A673 (cell line): Measurements from ENCODE around the gene NOS3.

Source experiments
- CTCF ChIP-seq: fragments of 300-800, 200-600 bp; sonication (generic); conservative IDR thresholded peaks from 2 replicates; pipeline ENCODE4 v1.5.1; 2017; ENCODE audit warnings: low read depth, mild to moderate bottlenecking, antibody characterized with exemption, low read length, moderate library complexity, mixed read lengths
- EZH2 ChIP-seq: fragments of 200-600 bp; sonication (generic); IDR thresholded peaks from 2 replicates; pipeline ENCODE4 v1.6.1; 2017; ENCODE audit warnings: borderline replicate concordance, low read depth, mild to moderate bottlenecking, mixed read lengths, antibody characterized with exemption, low read length; ENCODE audit not compliant: poor library complexity, severe bottlenecking

GRCh38 chr7:150972023-150972468, 18.8 kb upstream of the NOS3 start:
- TF ChIP-seq CTCF = no peak
- TF ChIP-seq EZH2 = no peak
